ENCODE measurements around the gene GRB10. TPM values are rescaled to one million over a fixed set of nuclear protein-coding genes. Genes with fewer than 3 reads are reported as not detected.

Gene GRB10
- total and polyA plus RNA-seq, 4 donors = 11.6 to 68.6 (median 41.0) TPM

GRCh38 chr7:50567715-50568261 is 214.9 kb downstream of the GRB10 start:
- H3K27ac ChIP-seq (ENCODE audit: low read depth in 1 of 2, low read length in 1 of 2) = no peak overlapping the region
- H3K4me1 ChIP-seq (ENCODE audit: control insufficient read depth in 5 of 5, insufficient read depth in 5 of 5, low read length in 5 of 5) = peaks cover 0 to 12% (median 0%) of the 10 kb centered on the region in 5 donors
- no peak for ATAC-seq (ENCODE audit: insufficient read depth, low FRiP score)
- H3K27me3 ChIP-seq (ENCODE audit: control insufficient read depth in 3 of 3, insufficient read depth in 3 of 3, low read length in 2 of 3) = no peaks in the 10 kb centered on the region
- H3K9ac ChIP-seq (ENCODE audit: insufficient read depth in 1 of 2, low read length in 2 of 2) = no peak overlapping the region
- 86 to 94% methylated on average over 6 of the region's 6 CpGs for WGBS, 2 donors
- no peak for TF ChIP-seq CTCF (IDR thresholded peaks at IDR 0.05; ENCODE audit: control extremely low read depth, extremely low read depth)
- no peaks in the 10 kb centered on the region for H3K36me3 ChIP-seq (ENCODE audit: control insufficient read depth in 4 of 4, insufficient read depth in 4 of 4, low read length in 4 of 4)
- H3K4me3 ChIP-seq = no peak overlapping the region
- H3K9me3 ChIP-seq (ENCODE audit: control insufficient read depth in 4 of 4, insufficient read depth in 3 of 4, low read length in 3 of 4) = peaks cover 0 to 3% (median 0%) of the 10 kb centered on the region in 4 donors
- DNase-seq = no peak

- TF ChIP-seq CTCF (IDR thresholded peaks at IDR 0.05; ENCODE audit: control extremely low read depth, extremely low read depth) = no peak
- H3K4me3 ChIP-seq = no peak overlapping the region
- ATAC-seq (ENCODE audit: insufficient read depth, low FRiP score) = no peak
These were observed 216.7 kb downstream of the GRB10 start for GRCh38 chr7:50565977-50566376.

GRCh38 chr7:50565559-50565916 is 217.2 kb downstream of the GRB10 start:
- Histone ChIP-seq H3K4me1 (ENCODE audit: control insufficient read depth in 5 of 5, insufficient read depth in 5 of 5, low read length in 5 of 5) (peaks cover 0 to 16% (median 0%) of the 10 kb centered on the region in 5 donors), H3K36me3 (ENCODE audit: control insufficient read depth in 4 of 4, insufficient read depth in 4 of 4, low read length in 4 of 4) (no peaks in the 10 kb centered on the region), H3K9me3 (ENCODE audit: control insufficient read depth in 4 of 4, insufficient read depth in 3 of 4, low read length in 3 of 4) (peaks cover 0 to 3% (median 0%) of the 10 kb centered on the region in 4 donors), H3K9ac (ENCODE audit: insufficient read depth in 1 of 2, low read length in 2 of 2) (no peak overlapping the region), H3K27ac (ENCODE audit: low read depth in 1 of 2, low read length in 1 of 2) (no peak overlapping the region), H3K27me3 (ENCODE audit: control insufficient read depth in 3 of 3, insufficient read depth in 3 of 3, low read length in 2 of 3) (no peaks in the 10 kb centered on the region), H3K4me3 (no peak overlapping the region)
- ATAC-seq (ENCODE audit: insufficient read depth, low FRiP score) = no peak
- 68 to 79% methylated on average over 2 of the region's 2 CpGs for WGBS, 2 donors
- no peak for TF ChIP-seq CTCF (IDR thresholded peaks at IDR 0.05; ENCODE audit: control extremely low read depth, extremely low read depth)
- no peak for DNase-seq

More at GRCh38 chr7:50565977-50566376, 216.7 kb downstream of the GRB10 start:
- Histone ChIP-seq H3K27me3 (ENCODE audit: control insufficient read depth in 3 of 3, insufficient read depth in 3 of 3, low read length in 2 of 3) (no peaks in the 10 kb centered on the region), H3K4me1 (ENCODE audit: control insufficient read depth in 5 of 5, insufficient read depth in 5 of 5, low read length in 5 of 5) (peaks cover 0 to 12% (median 0%) of the 10 kb centered on the region in 5 donors), H3K9me3 (ENCODE audit: control insufficient read depth in 4 of 4, insufficient read depth in 3 of 4, low read length in 3 of 4) (peaks cover 0 to 3% (median 0%) of the 10 kb centered on the region in 4 donors), H3K9ac (ENCODE audit: insufficient read depth in 1 of 2, low read length in 2 of 2) (no peak overlapping the region), H3K36me3 (ENCODE audit: control insufficient read depth in 4 of 4, insufficient read depth in 4 of 4, low read length in 4 of 4) (no peaks in the 10 kb centered on the region), H3K27ac (ENCODE audit: low read depth in 1 of 2, low read length in 1 of 2) (no peak overlapping the region)
- DNase-seq = no peak
- WGBS, 2 donors = 71 to 73% methylated on average over 5 of the region's 5 CpGs

Data from lung (tissue), 12 donors.